T-helper 2 cell treated with Interferon-gamma antibody and Interleukin-4, amounts not matched to agents 5 μg/mL and 100 μg/mL, for 36 hours (primary cell): ENCODE data around the gene CSF1R.
A peak's percentile ranks its signal among the peaks of the same experiment; 100 is the strongest.
"Not testable (repeated sequence)": the region's sequence is repeated elsewhere in the genome, so short reads cannot be mapped to it uniquely, and the experiment has no call there.

Source experiments
- DNase-seq: peaks from one replicate; pipeline ENCODE4 v3.0.0; 2021; ENCODE audit warnings: low spot score
- H3K27ac Mint-ChIP-seq: one replicate; pipeline ENCODE4 v1.8.0; 2021; ENCODE audit warnings: mild to moderate bottlenecking, mixed read lengths
- H3K27me3 Mint-ChIP-seq: one replicate; pipeline ENCODE4 v1.8.0; 2021; ENCODE audit warnings: low read depth, mixed read lengths
- H3K36me3 Mint-ChIP-seq: one replicate; pipeline ENCODE4 v1.8.0; 2021; ENCODE audit warnings: low read depth, mixed read lengths
- H3K4me1 Mint-ChIP-seq: one replicate; pipeline ENCODE4 v1.8.0; 2021; ENCODE audit warnings: low read depth, mixed read lengths
- H3K4me3 Mint-ChIP-seq: one replicate; pipeline ENCODE4 v1.8.0; 2022; ENCODE audit warnings: mild to moderate bottlenecking, moderate library complexity, mixed read lengths
- H3K9me3 Mint-ChIP-seq: one replicate; pipeline ENCODE4 v1.8.0; 2021; ENCODE audit warnings: mixed read lengths

Gene CSF1R

GRCh38 chr5:150053713-150054392 is 32.5 kb downstream of the CSF1R start:
- no peak for DNase-seq
- Mint-ChIP-seq H3K9me3 (no peaks in the 10 kb centered on the region), H3K4me1 (peaks cover 3% of the 10 kb centered on the region), H3K4me3 (no peak overlapping the region), H3K36me3 (peaks cover 34% of the 10 kb centered on the region), H3K27ac (no peak overlapping the region), H3K27me3 (no peaks in the 10 kb centered on the region)

GRCh38 chr5:150052956-150053712 is 33.2 kb downstream of the CSF1R start:
- Mint-ChIP-seq H3K27ac (no peak overlapping the region), H3K4me3 (no peak overlapping the region), H3K9me3 (no peaks in the 10 kb centered on the region)

GRCh38 chr5:150052226-150052955 is 34.0 kb downstream of the CSF1R start:
- H3K4me1 Mint-ChIP-seq: no peaks in the 10 kb centered on the region
- peaks cover 46% of the 10 kb centered on the region for H3K36me3 Mint-ChIP-seq
- DNase-seq: no peak
- H3K4me3 Mint-ChIP-seq: no peak overlapping the region
- H3K27me3 Mint-ChIP-seq: no peaks in the 10 kb centered on the region
- H3K27ac Mint-ChIP-seq: no peak overlapping the region
- no peaks in the 10 kb centered on the region for H3K9me3 Mint-ChIP-seq

More at GRCh38 chr5:150052956-150053712, 33.2 kb downstream of the CSF1R start:
- Mint-ChIP-seq H3K27me3 (no peaks in the 10 kb centered on the region), H3K4me1 (no peaks in the 10 kb centered on the region), H3K36me3 (peaks cover 39% of the 10 kb centered on the region)
- DNase-seq: peak; percentile 25

GRCh38 chr5:150051657-150052195 is 34.6 kb downstream of the CSF1R start:
- Mint-ChIP-seq H3K27ac (no peak overlapping the region), H3K4me3 (no peak overlapping the region), H3K27me3 (no peaks in the 10 kb centered on the region), H3K36me3 (peaks cover 46% of the 10 kb centered on the region), H3K9me3 (no peaks in the 10 kb centered on the region), H3K4me1 (no peaks in the 10 kb centered on the region)
- DNase-seq: no peak

- not testable (repeated sequence) for H3K27me3 Mint-ChIP-seq, H3K9me3 Mint-ChIP-seq, DNase-seq, H3K27ac Mint-ChIP-seq, H3K4me1 Mint-ChIP-seq, H3K4me3 Mint-ChIP-seq
- H3K36me3 Mint-ChIP-seq: peaks cover 52% of the 10 kb centered on the region
Measured at GRCh38 chr5:150050172-150050811, 36.1 kb downstream of the CSF1R start.

- Mint-ChIP-seq H3K36me3 (peaks cover 60% of the 10 kb centered on the region), H3K27me3 (no peaks in the 10 kb centered on the region), H3K4me3 (no peak overlapping the region), H3K9me3 (no peaks in the 10 kb centered on the region), H3K27ac (no peak overlapping the region), H3K4me1 (peaks cover 15% of the 10 kb centered on the region)
- no peak for DNase-seq
Measured at GRCh38 chr5:150046031-150046430, 40.3 kb downstream of the CSF1R start.

GRCh38 chr5:150045549-150045948 is 40.8 kb downstream of the CSF1R start:
- no peak overlapping the region for H3K27ac Mint-ChIP-seq

GRCh38 chr5:150044712-150045111 is 41.6 kb downstream of the CSF1R start:
- peaks cover 15% of the 10 kb centered on the region for H3K4me1 Mint-ChIP-seq
- H3K9me3 Mint-ChIP-seq: no peaks in the 10 kb centered on the region
- no peak for DNase-seq
- H3K36me3 Mint-ChIP-seq: peaks cover 61% of the 10 kb centered on the region
- no peak overlapping the region for H3K4me3 Mint-ChIP-seq
- no peaks in the 10 kb centered on the region for H3K27me3 Mint-ChIP-seq
- no peak overlapping the region for H3K27ac Mint-ChIP-seq

More at GRCh38 chr5:150045549-150045948, 40.8 kb downstream of the CSF1R start:
- Mint-ChIP-seq H3K27me3 (no peaks in the 10 kb centered on the region), H3K4me1 (peaks cover 15% of the 10 kb centered on the region), H3K36me3 (peaks cover 59% of the 10 kb centered on the region), H3K9me3 (no peaks in the 10 kb centered on the region), H3K4me3 (no peak overlapping the region)
- DNase-seq: no peak

- H3K36me3 Mint-ChIP-seq: peaks cover 60% of the 10 kb centered on the region
Measured at GRCh38 chr5:150044329-150044681, 42.0 kb downstream of the CSF1R start.

GRCh38 chr5:150043657-150044328 is 42.6 kb downstream of the CSF1R start:
- Mint-ChIP-seq H3K27ac (peak overlapping the region; percentile 58), H3K4me3 (peak overlapping the region; percentile 35), H3K27me3 (no peaks in the 10 kb centered on the region), H3K9me3 (no peaks in the 10 kb centered on the region), H3K4me1 (peaks cover 15% of the 10 kb centered on the region), H3K36me3 (peaks cover 55% of the 10 kb centered on the region)
- no peak for DNase-seq

More at GRCh38 chr5:150044329-150044681, 42.0 kb downstream of the CSF1R start:
- Mint-ChIP-seq H3K4me1 (peaks cover 15% of the 10 kb centered on the region), H3K9me3 (no peaks in the 10 kb centered on the region), H3K27ac (no peak overlapping the region), H3K27me3 (no peaks in the 10 kb centered on the region), H3K4me3 (no peak overlapping the region)
- DNase-seq: no peak

- Mint-ChIP-seq H3K27me3 (no peaks in the 10 kb centered on the region), H3K4me3 (no peak overlapping the region), H3K36me3 (peaks cover 55% of the 10 kb centered on the region), H3K9me3 (no peaks in the 10 kb centered on the region), H3K27ac (no peak overlapping the region), H3K4me1 (peaks cover 15% of the 10 kb centered on the region)
- no peak for DNase-seq
Measured at GRCh38 chr5:150042459-150042858, 43.9 kb downstream of the CSF1R start.

- peaks cover 10% of the 10 kb centered on the region for H3K4me1 Mint-ChIP-seq
- H3K27me3 Mint-ChIP-seq: no peaks in the 10 kb centered on the region
- H3K36me3 Mint-ChIP-seq: peaks cover 58% of the 10 kb centered on the region
- H3K27ac Mint-ChIP-seq: no peak overlapping the region
- H3K9me3 Mint-ChIP-seq: no peaks in the 10 kb centered on the region
- DNase-seq: no peak
- no peak overlapping the region for H3K4me3 Mint-ChIP-seq
Measured at GRCh38 chr5:150038547-150038946, 47.8 kb downstream of the CSF1R start.

GRCh38 chr5:150036513-150036912 is 49.8 kb downstream of the CSF1R start:
- Mint-ChIP-seq H3K36me3 (peaks cover 62% of the 10 kb centered on the region), H3K4me1 (peaks cover 3% of the 10 kb centered on the region), H3K4me3 (no peak overlapping the region), H3K27ac (no peak overlapping the region), H3K27me3 (no peaks in the 10 kb centered on the region), H3K9me3 (no peaks in the 10 kb centered on the region)
- DNase-seq: no peak
